SKM-1 treated with dmso at 0.1 percent for 144 hours (cell line): ENCODE data around the gene HMGCR.

Source experiments
- DNase-seq: peaks from one replicate; lab custom pipeline; 2025; ENCODE audit not compliant: unreplicated experiment; lab: John Stamatoyannopoulos, UW

Gene HMGCR

GRCh38 chr5:75340714-75341478 lies 3.9 kb downstream of the HMGCR start:
- DNase-seq = no peak

- no peak for DNase-seq
Observed at GRCh38 chr5:75341934-75342333, 4.9 kb downstream of the HMGCR start.

DNA sequence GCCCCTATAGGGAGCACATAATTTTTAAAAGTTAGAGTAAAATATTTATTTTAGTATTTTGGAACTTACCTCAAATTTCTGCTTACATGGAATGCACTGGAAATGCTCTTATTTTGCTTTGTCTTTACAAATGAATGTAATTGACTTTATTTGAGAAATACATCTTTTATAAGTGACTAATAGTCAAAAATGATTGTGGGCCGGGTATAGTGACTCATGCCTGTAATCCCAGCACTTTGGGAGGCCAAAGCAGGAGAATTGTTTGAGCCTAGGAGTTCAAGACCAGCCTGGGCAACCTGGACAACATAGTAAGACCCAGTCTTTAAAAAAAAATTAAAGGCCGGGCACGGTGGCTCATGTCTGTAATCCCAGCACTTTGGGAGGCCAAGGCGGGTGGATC lies 5.8 kb downstream of the HMGCR start:
- no peak for DNase-seq

GRCh38 chr5:75348241-75348640 lies 11.2 kb downstream of the HMGCR start:
- DNase-seq = no peak

- DNase-seq = no peak
Observed at GRCh38 chr5:75349663-75350062, 12.6 kb downstream of the HMGCR start.

- no peak for DNase-seq
Observed at GRCh38 chr5:75351139-75351926, 14.3 kb downstream of the HMGCR start.

GRCh38 chr5:75355236-75355635 lies 18.2 kb downstream of the HMGCR start:
- no peak for DNase-seq

DNA sequence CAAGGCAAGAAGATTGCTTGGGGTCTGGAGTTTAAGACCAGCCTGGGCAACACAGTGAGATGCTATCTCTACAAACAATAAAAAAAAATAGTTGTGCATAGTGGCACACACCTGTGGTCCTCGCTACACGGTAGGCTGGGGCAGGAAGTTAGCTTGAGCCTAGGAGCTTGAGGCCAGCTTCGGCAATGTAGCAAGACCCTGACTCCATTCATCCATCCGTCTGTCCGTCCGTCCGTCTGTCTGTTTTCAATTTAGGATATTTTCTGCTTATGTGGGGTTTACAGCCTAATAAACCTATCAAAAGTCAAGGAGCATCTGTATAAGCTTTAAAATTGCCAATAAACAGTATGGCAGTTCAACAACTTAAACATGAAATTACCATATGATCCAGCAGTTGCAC lies 19.7 kb downstream of the HMGCR start:
- no peak for DNase-seq

DNA sequence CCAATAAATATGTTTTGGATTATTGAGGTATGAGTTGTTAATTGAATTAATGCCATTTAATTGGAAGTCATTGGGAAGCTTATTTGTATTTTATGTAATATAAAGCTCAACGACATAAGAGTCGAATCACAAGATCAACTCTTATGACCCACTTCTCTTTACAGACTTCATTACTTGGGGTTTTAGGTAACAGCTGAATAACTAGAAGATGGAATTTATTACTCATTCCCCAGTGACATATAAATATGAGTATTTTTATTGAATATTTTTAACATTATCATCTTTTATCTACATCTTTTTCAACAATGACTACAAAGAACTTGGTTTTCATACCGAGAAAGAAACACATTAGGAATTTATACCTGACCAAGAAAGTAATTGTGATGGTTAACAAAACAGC lies 21.1 kb downstream of the HMGCR start:
- no peak for DNase-seq

DNA sequence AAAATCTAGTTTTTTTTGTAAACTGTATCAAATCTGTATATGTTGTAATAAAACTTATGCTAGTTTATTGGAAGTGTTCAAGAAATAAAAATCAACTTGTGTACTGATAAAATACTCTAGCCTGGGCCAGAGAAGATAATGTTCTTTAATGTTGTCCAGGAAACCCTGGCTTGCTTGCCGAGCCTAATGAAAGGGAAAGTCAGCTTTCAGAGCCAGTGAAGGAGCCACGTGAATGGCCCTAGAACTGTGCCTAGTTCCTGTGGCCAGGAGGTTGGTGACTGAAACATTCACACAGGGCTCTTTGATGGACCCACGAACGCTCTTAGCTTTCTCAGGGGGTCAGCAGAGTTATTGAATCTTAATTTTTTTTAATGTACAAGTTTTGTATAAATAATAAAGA lies 24.3 kb downstream of the HMGCR start:
- DNase-seq = no peak

- no peak for DNase-seq
Observed at GRCh38 chr5:75362474-75362975, 25.5 kb downstream of the HMGCR start.

DNA sequence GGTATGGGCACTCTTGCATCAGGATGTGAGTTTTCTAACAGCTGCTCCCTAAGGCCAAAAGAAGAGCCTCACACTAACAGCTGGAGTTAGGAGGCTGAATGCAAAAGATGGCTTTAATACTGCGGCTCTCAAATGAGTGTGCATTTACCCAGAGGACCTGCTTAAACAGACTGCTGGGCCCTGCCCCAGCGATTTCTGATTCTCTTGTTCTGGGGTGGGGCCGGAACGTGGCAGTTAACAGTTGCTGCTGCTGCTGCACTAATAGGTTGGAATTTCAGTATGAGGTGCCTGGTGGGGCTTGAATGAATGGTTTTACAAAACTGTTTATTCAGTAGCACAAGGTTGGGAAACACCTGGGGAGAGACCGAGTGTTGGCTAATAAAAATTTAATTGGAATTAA lies 26.1 kb downstream of the HMGCR start:
- DNase-seq = no peak

GRCh38 chr5:75363726-75364495 lies 26.9 kb downstream of the HMGCR start:
- no peak for DNase-seq

GRCh38 chr5:75364571-75365280 lies 27.7 kb downstream of the HMGCR start:
- no peak for DNase-seq

GRCh38 chr5:75365740-75366139 lies 28.7 kb downstream of the HMGCR start:
- no peak for DNase-seq

DNA sequence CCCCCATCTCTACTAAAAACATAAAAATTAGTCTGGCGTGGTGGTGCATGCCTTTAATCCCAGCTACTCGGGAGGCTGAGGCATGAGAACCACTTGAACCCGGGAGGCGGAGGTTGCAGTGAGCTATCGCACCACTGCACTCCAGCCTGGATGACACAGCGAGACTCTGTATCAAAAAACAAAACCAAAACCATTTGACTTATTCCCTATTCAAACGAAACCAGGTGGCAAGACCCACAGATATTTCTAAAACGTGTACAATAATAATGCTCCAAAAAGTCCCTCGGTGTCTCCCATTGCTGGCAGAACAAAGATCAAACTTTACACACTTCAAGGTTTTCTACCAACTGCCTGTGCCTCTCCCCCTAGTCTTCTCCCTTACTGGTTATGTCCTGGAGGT lies 29.8 kb downstream of the HMGCR start:
- no peak for DNase-seq

DNA sequence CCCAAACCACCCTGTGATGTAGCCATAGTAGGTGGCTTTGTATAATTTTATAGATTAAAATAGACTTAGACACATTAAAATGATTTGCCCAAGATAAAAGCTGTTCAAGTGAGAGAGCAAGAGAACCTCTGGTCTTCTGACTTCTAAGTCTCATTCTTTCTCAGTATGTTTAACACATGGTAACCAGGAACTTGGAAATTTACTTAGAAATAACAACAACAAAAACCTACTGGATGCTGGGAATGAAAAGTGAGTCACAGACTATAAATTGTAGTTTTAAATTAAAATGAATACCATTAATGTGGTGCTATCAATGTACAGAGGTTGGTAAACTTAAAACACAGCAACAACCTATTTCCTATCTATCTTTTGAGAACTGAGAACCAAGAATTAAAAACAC lies 30.4 kb downstream of the HMGCR start:
- DNase-seq = no peak

DNA sequence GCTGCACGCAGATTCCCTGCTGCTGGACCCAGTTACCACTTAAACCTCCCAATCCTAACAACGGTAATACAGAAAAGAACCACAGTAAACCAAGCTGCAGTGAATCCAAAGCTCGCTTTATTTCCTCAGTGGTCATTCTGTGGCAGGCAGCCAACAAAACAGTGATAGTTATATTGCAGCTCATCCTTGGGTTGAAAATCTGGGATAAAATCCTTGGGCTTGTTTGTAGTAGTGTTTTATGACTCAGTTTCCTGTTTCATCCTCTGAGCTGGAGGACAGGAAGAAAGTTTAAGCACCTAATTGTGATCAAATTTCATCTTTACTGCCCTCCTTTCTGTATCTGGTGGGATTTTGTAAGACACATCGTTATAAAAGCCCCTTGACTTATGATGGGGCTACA lies 31.4 kb downstream of the HMGCR start:
- no peak for DNase-seq

DNA sequence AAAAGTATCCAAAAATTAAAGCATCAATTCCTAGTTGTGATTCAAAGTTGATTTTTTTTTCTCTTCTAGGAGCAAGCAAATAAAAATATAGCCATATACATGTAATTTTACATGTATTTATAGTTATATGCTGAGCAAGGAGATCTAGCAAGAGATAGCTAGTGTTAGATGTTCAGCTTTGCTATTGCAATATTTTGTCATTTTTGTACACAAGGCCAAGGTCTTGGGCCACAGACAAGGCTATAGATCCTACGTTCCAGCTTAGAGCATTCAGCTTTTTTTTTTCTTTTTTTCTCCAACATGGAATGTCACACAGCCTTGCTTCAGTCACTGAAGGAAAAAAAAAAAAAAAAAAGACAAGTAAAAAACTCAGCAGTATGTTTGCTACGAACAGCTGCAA lies 36.8 kb downstream of the HMGCR start:
- DNase-seq = no peak

GRCh38 chr5:75374394-75374814 lies 37.4 kb downstream of the HMGCR start:
- DNase-seq = no peak

- DNase-seq = no peak
Observed at GRCh38 chr5:75375414-75375813, 38.4 kb downstream of the HMGCR start.
